LNCAP (cell line): ENCODE measurements around the gene TMEM164.

Source experiments
- CTCF ChIP-seq: fragments of 450-650 bp; IDR thresholded peaks from 2 replicates; pipeline ENCODE4 v1.5.1; 2017; ENCODE audit warnings: mild to moderate bottlenecking

The TMEM164 gene

GRCh38 chrX:110000000-110000399 lies 2.9 kb upstream of the TMEM164 start:
- TF ChIP-seq CTCF: no peak

GRCh38 chrX:110000847-110001713 lies 1.8 kb upstream of the TMEM164 start:
- TF ChIP-seq CTCF: no peak

GRCh38 chrX:110001740-110002299 lies 1.1 kb upstream of the TMEM164 start:
- no peak for TF ChIP-seq CTCF

- no peak for TF ChIP-seq CTCF
Observed at GRCh38 chrX:110003167-110004156, 548 bp downstream of the TMEM164 start.

GRCh38 chrX:110004215-110004614 lies 1.3 kb downstream of the TMEM164 start:
- TF ChIP-seq CTCF: no peak

- no peak for TF ChIP-seq CTCF
Observed at GRCh38 chrX:110004731-110005369, 1.9 kb downstream of the TMEM164 start.

GRCh38 chrX:110006161-110006560 lies 3.2 kb downstream of the TMEM164 start:
- no peak for TF ChIP-seq CTCF
